Coronary artery (tissue), 2 donors: ENCODE data around the gene DIAPH1.
A peak's percentile ranks its signal among the peaks of the same experiment; 100 is the strongest.

Source experiments
- DNase-seq: peaks from one replicate; pipeline ENCODE4 v3.0.0-alpha.2; 2017; ENCODE audit warnings: low spot score
- H3K27ac ChIP-seq, 2 donors: fragments of 200-600 bp; sonication (generic); one replicate each; pipeline ENCODE4 v1.5.1; 2016 to 2019
- H3K4me3 ChIP-seq: fragments of 200-600 bp; sonication (generic); 2 replicates; pipeline ENCODE4 v1.5.1; 2016; ENCODE audit warnings: mild to moderate bottlenecking, moderate library complexity
- TF ChIP-seq, protein P1 (sequence below): fragments of 200-600 bp; sonication (generic); IDR thresholded peaks from one replicate; pipeline ENCODE4 v1.5.1; 2019; ENCODE audit warnings: antibody characterized with exemption

The DIAPH1 gene

DNA sequence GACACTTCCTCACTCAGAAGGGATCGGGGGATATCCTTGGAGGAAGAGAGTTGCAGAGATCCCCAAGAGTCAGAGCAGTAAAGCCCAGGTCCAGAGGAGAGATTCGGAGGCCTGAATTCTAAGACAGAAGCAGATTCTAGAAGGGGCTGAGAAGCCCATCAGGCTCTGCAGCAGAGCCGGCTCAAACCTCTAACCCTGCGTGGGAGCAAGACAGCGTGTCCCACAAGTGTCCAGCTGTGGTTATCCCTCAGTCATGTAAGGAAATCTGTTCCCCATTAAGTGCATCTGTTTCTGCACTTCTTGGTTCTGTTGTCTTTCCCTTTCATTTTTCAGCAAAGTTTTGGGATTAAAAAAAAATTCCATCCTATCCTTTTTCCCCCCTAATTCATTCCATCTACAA is 4.8 kb upstream of the DIAPH1 start:
- TF ChIP-seq, protein P1, sequence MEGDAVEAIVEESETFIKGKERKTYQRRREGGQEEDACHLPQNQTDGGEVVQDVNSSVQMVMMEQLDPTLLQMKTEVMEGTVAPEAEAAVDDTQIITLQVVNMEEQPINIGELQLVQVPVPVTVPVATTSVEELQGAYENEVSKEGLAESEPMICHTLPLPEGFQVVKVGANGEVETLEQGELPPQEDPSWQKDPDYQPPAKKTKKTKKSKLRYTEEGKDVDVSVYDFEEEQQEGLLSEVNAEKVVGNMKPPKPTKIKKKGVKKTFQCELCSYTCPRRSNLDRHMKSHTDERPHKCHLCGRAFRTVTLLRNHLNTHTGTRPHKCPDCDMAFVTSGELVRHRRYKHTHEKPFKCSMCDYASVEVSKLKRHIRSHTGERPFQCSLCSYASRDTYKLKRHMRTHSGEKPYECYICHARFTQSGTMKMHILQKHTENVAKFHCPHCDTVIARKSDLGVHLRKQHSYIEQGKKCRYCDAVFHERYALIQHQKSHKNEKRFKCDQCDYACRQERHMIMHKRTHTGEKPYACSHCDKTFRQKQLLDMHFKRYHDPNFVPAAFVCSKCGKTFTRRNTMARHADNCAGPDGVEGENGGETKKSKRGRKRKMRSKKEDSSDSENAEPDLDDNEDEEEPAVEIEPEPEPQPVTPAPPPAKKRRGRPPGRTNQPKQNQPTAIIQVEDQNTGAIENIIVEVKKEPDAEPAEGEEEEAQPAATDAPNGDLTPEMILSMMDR = no peak
- Histone ChIP-seq H3K27ac (no peak overlapping the region), H3K4me3 (no peak overlapping the region)
- DNase-seq = no peak

DNA sequence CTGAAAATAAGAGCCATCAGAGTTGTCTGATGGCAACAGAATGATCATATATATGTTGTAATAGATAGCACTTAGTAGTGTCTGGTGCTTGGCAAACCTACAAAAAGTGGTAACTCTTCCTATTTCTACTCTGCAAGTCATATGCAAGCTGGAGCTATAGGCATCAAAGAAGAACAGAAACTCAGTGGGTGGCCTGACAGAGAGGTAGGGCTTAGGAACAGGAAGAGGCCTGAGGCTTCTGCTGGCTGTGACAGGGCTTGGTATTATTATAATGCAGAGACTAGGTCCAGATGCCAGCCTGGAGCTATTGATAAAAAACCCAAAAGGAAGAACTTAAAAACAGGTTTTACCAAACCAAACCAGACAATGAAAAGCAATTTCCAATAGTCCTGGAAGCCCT is 4.4 kb upstream of the DIAPH1 start:
- DNase-seq = no peak
- H3K27ac ChIP-seq = no peak overlapping the region
- TF ChIP-seq, protein P1 = no peak
- H3K4me3 ChIP-seq = no peak overlapping the region

DNA sequence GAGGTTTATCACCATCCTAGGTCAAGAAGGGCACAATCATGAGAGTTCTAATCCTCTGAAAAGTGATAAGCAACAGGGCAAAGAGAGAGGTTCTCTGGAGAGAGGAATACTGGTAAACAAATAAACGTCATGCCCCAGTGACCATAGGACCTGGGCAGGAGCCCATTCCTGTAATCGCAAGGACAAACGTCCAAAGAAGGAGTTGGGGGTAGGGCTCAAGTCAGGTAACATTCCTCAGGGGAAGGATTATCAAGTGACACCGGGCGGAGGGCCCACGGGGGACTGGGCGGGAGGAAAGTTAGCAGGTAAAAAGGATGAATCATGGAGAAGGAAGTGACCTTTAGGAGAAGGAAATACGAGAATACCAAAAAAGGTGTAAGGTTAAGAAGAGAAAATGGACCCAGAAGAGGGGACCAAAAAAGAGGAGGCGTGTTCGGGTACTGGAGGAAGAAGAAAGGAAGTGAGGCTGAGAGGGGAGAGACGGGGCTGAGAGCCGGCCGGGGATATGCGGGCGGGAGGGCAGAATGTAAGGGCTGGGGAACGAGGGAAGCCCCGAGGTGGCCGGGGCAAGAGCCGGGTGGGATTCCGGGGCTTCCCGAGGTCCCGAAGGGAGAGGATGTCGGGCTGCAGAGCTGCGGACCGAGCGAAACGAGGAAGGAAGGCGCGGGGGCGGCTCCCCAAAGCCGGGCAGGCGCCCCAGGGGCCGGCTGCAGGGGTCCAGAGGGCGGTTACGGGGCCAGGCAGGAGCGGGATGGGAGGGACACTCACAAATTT is 583 bp downstream of the DIAPH1 start:
- H3K27ac ChIP-seq = peak overlapping the region; percentile 91 to 98
- H3K4me3 ChIP-seq = peak overlapping the region; percentile 96
- peak; percentile 81 for DNase-seq
- TF ChIP-seq, protein P1 = no peak

DNA sequence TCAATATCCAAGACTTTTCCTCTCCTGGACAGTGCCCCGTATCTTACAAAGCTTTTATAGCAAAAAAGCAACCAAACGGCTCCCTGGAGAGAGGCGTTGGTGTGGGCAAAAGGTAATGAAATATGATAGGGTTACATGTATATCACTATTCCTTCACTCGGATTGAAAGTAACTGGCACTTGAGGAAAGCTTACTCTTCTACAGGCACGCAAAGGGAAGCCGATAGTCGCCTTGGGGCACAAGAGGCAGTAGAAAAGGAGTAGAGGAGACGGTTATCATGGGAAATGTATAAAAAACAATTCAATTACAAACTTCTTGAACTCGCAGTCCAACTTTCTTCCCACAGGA is 1.1 kb downstream of the DIAPH1 start:
- H3K4me3 ChIP-seq = peak overlapping the region; percentile 96
- no peak for DNase-seq

DNA sequence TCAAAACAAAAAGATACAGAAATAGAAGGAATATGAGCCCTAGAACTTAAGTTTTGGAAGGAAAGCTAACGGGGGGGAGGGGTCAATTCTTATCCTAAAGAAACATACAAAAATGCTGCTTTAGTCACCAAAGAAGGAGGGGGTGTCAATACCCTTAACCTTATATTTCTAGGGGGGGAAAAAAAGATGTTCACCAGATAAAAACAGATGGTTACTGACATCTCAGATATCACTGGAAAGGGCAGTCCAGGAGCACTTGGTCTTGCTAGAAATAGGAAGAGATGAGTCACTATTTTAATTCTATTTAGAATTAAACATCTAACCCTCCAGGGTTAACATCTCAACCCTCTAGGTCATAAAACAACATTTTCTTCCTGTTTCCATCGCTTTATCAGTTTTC is 1.7 kb downstream of the DIAPH1 start:
- TF ChIP-seq, protein P1 = no peak
- Histone ChIP-seq H3K4me3 (peak overlapping the region; percentile 96), H3K27ac (peak overlapping the region; percentile 91 to 98)
- DNase-seq = no peak

More for the DNA sequence above, 1.1 kb downstream of the DIAPH1 start:
- TF ChIP-seq, protein P1 = no peak
- peak overlapping the region; percentile 91 to 98 for H3K27ac ChIP-seq

DNA sequence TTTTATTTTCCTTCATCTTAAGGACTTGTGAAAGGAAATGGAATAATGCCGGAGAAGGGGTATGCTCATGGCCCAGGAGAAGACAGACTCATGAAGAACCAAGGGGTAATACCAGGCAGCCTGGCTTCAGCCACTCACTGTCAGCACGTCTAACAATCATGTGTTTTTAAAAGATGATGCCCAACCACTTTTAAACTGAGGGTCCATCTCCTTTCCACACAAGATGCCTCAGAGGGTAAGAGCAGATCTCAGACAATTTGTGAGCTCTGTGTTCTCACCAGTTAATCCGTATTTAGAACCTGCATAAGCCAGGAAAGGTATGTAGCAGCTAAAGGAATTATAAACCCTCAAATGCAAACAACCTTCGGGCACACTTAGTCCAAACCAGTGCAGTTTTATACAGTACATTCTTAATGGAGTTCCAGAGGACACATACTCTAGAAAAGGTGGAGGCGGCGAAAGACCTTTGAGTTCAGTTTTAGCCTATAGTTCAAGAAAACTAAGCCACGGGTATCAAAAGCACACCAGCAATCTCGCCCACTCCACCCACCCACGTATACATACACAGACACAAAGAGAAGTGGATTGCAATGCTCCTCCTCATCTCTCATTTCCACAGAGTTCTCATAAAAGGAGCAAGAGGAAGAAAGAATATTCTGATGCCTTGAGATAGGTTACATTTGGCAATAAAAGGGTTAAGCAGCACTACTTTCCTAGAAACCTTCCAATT is 2.6 kb downstream of the DIAPH1 start:
- Histone ChIP-seq H3K4me3 (peak overlapping the region; percentile 96), H3K27ac (peak overlapping the region; percentile 45 to 91)
- TF ChIP-seq, protein P1 = no peak
- no peak for DNase-seq

DNA sequence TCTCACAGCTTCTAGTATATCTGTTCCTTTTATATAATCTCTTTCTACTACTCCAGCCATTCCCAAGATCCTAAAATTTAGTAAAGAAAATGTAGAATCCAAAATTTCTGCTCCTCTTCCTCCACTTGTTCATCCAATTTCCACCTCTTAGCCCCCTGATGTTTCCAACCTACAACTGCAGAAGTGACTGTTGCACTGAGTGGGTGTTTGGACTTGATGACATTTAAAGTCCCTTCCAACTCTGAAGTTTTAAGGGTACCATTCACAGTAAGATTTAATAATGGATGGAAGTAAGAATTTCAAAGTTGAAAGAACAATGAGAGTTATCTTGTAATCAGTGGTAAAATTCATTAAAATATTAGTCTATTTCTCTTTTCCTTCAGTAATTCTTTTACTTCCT is 5.5 kb downstream of the DIAPH1 start:
- TF ChIP-seq, protein P1 = no peak
- H3K27ac ChIP-seq = no peak overlapping the region
- DNase-seq = no peak
- no peak overlapping the region for H3K4me3 ChIP-seq
